ENCODE measurements around the gene NEIL3. TPM values are rescaled to one million over a fixed set of nuclear protein-coding genes. Genes with fewer than 3 reads are reported as not detected.

NEIL3 gene
- total RNA-seq, 4 donors from 2014 or later, result not detected

DNA sequence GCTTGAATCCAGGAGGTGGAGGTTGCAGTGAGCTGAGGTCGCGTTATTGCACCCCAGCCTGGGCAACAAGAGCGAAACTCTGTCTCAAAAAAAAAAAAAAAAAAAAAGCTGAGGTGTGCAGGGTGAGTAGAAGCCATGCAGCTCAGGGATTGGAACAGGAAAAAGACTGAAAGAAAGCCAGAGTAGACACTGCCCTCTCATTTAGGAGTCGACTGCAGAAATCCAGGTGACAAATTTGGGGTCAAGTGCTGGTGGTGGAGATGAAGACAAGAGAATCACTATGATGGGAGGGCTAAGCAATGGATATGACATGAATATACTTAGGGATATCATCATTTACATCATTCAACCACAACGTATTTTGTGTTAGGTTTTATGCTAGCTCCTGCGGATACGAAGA is 1.9 kb downstream of the NEIL3 start:
- no peak for TF ChIP-seq POLR2A (IDR thresholded peaks at IDR 0.05)
- no peak for TF ChIP-seq EP300 (IDR thresholded peaks at IDR 0.05)
- TF ChIP-seq, protein P1, sequence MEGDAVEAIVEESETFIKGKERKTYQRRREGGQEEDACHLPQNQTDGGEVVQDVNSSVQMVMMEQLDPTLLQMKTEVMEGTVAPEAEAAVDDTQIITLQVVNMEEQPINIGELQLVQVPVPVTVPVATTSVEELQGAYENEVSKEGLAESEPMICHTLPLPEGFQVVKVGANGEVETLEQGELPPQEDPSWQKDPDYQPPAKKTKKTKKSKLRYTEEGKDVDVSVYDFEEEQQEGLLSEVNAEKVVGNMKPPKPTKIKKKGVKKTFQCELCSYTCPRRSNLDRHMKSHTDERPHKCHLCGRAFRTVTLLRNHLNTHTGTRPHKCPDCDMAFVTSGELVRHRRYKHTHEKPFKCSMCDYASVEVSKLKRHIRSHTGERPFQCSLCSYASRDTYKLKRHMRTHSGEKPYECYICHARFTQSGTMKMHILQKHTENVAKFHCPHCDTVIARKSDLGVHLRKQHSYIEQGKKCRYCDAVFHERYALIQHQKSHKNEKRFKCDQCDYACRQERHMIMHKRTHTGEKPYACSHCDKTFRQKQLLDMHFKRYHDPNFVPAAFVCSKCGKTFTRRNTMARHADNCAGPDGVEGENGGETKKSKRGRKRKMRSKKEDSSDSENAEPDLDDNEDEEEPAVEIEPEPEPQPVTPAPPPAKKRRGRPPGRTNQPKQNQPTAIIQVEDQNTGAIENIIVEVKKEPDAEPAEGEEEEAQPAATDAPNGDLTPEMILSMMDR (IDR thresholded peaks at IDR 0.05), result no peak
- Histone ChIP-seq H3K4me3 (no peak overlapping the region), H3K9me3 (no peaks in the 10 kb centered on the region), H3K27ac (no peak overlapping the region), H3K4me1 (peaks cover 0 to 20% (median 4%) of the 10 kb centered on the region in 4 donors), H3K36me3 (no peaks in the 10 kb centered on the region), H3K27me3 (no peaks in the 10 kb centered on the region)
- 94 to 96% methylated on average over 7 of the region's 7 CpGs for WGBS, 2 donors
- no peak for DNase-seq (ENCODE audit: low spot score in 2 of 2)

DNA sequence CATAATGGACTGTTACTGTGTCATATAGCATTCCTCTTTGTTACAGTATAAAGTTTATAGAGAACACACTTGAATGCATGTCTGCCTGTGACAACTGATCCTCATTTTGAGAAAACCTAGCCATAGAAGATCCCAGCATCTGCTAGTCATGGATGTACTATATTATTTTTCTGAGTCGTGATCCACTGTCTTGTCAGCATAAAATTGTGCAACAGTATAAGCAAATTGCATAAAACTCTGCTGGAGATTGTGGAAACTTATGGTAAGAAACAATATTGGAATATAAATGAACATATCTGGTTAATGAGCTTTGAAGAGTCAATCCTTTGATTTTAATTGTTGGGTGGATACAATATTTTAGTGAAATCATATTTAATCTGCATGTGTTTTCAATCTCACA is 3.6 kb downstream of the NEIL3 start:
- H3K9me3 ChIP-seq, result no peaks in the 10 kb centered on the region
- H3K36me3 ChIP-seq, result no peaks in the 10 kb centered on the region
- 66 to 68% methylated on average over 1 of the region's 1 CpG for WGBS, 2 donors
- no peak for DNase-seq (ENCODE audit: low spot score in 2 of 2)
- peaks cover 0 to 17% (median 4%) of the 10 kb centered on the region in 4 donors for H3K4me1 ChIP-seq
- H3K27ac ChIP-seq, result no peak overlapping the region
- TF ChIP-seq, protein P1 (IDR thresholded peaks at IDR 0.05), result no peak
- TF ChIP-seq EP300 (IDR thresholded peaks at IDR 0.05), result no peak
- no peak for TF ChIP-seq POLR2A (IDR thresholded peaks at IDR 0.05)
- H3K4me3 ChIP-seq, result no peak overlapping the region
- H3K27me3 ChIP-seq, result no peaks in the 10 kb centered on the region

DNA sequence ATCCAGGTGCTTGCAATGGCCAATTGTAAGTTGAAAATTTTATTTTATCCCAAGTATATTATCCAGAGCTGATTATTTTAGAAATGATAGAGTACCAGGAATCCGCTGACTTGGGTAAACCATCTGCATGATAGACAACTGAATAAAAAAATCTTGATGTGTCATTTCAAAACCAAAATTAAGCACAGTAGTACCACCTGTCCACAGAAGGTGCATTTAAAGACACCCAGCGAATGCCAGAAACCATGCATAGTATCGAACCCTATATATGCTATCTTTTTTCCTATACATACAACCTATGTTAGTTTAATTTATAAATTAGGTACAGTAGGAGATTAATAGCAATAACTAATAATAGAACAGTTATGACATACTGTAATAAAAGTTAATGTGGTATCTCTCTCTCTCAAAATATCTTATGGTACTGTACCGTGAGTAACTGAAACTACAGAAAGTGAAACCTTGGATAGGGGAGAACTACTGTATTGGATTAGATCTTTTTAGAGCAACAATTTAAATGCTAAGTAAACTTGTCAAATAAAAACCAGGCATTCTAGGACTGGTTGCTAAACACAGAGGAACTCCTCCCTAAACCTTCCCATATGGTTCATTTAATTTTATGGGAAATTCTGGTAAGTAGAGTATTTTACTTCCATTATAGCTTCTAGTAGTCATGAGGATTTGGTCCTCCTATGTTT is 6.2 kb downstream of the NEIL3 start:
- Histone ChIP-seq H3K9me3 (no peaks in the 10 kb centered on the region), H3K27me3 (no peaks in the 10 kb centered on the region), H3K36me3 (no peaks in the 10 kb centered on the region), H3K4me1 (no peaks in the 10 kb centered on the region), H3K4me3 (no peak overlapping the region), H3K27ac (no peak overlapping the region)
- 82% methylated on average over 4 of the region's 4 CpGs for WGBS, 2 donors
- DNase-seq (ENCODE audit: low spot score in 2 of 2), result no peak
- no peak for TF ChIP-seq EP300 (IDR thresholded peaks at IDR 0.05)
- TF ChIP-seq, protein P1 (IDR thresholded peaks at IDR 0.05), result no peak
- TF ChIP-seq POLR2A (IDR thresholded peaks at IDR 0.05), result no peak

DNA sequence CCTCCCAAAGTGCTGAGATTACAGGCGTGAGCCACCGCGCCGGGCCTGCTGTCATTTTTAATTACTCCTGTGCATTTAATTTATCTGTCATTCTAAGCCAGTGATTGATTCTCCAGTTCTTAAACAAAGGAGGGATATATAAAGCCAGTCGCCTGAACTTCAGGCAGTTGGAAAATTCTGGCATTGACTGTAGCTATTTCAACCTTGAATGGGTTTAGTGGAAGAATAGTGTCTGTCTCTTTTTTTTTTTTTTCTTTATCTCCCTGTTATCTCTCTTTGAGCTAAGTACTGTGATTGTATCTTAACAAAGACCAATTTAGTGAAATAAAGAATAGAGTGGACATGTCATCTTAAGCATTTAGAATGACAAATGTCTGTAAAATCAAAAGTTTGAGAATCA is 11.0 kb downstream of the NEIL3 start:
- no peak overlapping the region for H3K27ac ChIP-seq
- no peaks in the 10 kb centered on the region for H3K4me1 ChIP-seq
- DNase-seq (ENCODE audit: low spot score in 2 of 2), result no peak
- no peaks in the 10 kb centered on the region for H3K9me3 ChIP-seq
- TF ChIP-seq EP300 (IDR thresholded peaks at IDR 0.05) (no peak), POLR2A (IDR thresholded peaks at IDR 0.05) (no peak)
- TF ChIP-seq, protein P1 (IDR thresholded peaks at IDR 0.05), result no peak
- 80 to 85% methylated on average over 5 of the region's 5 CpGs for WGBS, 2 donors
- H3K36me3 ChIP-seq, result no peaks in the 10 kb centered on the region
- H3K27me3 ChIP-seq, result no peaks in the 10 kb centered on the region
- no peak overlapping the region for H3K4me3 ChIP-seq

DNA sequence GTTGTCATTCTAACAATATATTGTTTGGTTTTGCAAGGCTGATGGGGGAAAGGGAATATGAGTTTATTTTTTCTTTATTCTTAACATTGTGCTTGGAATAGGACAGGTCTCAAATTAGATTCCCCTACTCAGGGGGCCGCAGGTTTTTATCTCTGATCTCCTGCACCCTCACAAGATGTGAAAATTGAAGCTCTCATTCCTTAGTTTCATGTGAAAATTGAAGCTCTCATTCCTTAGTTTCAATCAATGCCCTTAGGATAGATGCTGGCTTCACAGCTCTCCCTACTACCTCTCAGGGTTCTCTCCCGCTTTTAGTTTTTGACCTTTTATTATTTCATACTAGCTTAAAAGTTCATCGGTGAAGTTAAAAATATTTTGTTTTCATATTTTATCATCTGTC is 12.0 kb downstream of the NEIL3 start:
- no peak for TF ChIP-seq EP300 (IDR thresholded peaks at IDR 0.05)
- Histone ChIP-seq H3K9me3 (no peaks in the 10 kb centered on the region), H3K4me1 (no peaks in the 10 kb centered on the region), H3K27ac (no peak overlapping the region), H3K27me3 (no peaks in the 10 kb centered on the region), H3K36me3 (no peaks in the 10 kb centered on the region), H3K4me3 (no peak overlapping the region)
- DNase-seq (ENCODE audit: low spot score in 2 of 2), result no peak
- WGBS, 2 donors, result 68 to 80% methylated on average over 3 of the region's 3 CpGs
